ENCODE measurements around the gene FAM89B. TPM values are rescaled to one million over a fixed set of nuclear protein-coding genes. Genes with fewer than 3 reads are reported as not detected.

FAM89B gene
- total RNA-seq, 6 experiments from 2014 or later, result 40.9 to 52.8 (median 43.7) TPM

DNA sequence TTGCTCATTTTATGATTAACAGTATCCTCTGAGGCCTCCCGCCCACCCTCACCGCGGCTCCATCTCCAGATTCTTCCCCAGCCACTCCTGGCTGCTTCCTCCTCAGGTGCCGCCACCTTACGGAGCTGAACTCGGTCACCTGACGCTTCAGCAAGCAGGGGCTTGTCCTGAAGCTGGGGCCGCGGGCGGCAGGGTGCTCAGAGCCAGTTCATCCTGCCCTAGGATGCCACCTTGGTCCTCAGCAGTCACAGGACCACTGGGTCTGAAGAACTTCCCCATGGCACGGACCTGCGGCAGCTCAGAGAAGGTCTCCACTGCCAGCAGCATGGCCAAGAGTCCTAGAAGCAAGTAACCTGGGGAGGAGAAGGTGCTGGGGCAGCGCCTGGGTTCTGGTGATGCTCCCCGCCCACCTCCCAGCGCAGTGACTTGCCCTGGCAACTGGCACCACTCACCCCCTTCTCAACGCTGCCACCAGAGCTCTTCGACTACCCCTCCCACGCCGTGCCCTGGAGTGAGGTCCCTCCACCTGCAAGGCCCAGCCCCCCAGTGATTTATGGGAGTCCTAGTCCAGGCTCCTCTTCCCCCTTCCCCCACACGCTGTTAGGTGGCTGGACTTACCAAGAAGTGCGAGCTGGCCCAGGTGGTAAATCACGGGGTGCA is 20.6 kb downstream of the FAM89B start:
- H3K27me3 Mint-ChIP-seq (ENCODE audit: insufficient read depth), result peaks cover 4% of the 10 kb centered on the region; the same call in 1 of the 2 replicates
- no peak overlapping the region for H3K27ac Mint-ChIP-seq
- peaks cover 4% of the 10 kb centered on the region; the same call in 1 of the 2 replicates for H3K36me3 Mint-ChIP-seq (ENCODE audit: low read depth)
- H3K9me3 Mint-ChIP-seq, result no peaks in the 10 kb centered on the region
- TF ChIP-seq, protein P1, sequence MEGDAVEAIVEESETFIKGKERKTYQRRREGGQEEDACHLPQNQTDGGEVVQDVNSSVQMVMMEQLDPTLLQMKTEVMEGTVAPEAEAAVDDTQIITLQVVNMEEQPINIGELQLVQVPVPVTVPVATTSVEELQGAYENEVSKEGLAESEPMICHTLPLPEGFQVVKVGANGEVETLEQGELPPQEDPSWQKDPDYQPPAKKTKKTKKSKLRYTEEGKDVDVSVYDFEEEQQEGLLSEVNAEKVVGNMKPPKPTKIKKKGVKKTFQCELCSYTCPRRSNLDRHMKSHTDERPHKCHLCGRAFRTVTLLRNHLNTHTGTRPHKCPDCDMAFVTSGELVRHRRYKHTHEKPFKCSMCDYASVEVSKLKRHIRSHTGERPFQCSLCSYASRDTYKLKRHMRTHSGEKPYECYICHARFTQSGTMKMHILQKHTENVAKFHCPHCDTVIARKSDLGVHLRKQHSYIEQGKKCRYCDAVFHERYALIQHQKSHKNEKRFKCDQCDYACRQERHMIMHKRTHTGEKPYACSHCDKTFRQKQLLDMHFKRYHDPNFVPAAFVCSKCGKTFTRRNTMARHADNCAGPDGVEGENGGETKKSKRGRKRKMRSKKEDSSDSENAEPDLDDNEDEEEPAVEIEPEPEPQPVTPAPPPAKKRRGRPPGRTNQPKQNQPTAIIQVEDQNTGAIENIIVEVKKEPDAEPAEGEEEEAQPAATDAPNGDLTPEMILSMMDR (IDR thresholded peaks at IDR 0.05), result no peak
- no peak overlapping the region for H3K4me3 Mint-ChIP-seq
- DNase-seq, result no peak
- peaks cover 7% of the 10 kb centered on the region for H3K4me1 Mint-ChIP-seq (ENCODE audit: low read depth)

DNA sequence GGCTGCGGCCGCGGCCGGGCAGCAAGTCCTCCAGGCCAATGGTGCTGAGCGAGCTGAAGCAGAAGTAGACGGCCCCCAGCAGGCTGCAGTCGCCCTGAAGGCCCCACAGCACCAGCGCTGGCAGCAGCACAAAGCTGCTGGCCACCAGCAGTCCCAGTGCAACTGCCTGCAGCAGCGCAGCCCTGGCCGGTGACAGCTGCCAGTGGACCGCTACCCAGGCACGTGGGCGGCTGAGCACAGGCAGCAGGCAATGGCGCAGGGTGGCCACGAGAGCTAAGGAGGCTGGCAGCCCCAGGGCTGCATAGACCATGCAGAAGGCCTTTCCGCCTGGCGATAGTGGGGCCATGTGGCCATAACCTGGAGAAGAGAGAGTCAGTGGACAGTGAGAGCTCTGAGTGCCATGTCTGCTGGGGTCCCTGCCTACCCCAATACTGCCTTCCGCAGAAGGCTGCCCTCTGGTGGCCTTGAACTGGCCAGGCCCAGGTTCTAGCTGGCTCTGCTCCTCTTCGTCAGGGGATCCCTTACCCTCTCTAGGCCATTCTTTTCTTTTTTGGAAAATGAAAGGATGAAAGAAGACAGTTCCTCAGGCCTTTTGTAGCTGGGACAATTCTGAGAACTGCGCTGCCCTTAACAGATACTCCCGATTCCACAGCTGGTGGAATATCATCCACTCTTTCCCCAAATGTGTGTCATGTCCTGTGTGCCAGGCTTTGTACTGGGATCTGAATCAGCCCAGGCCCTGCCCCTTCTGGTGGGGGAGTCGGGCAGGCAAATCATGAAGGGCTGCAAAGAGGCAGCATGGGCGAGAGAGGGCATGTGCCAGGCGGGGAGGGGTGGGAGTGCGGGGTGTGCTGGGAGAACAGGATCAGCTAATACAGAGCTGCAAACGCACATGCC is 21.4 kb downstream of the FAM89B start:
- Mint-ChIP-seq H3K4me3 (no peak overlapping the region), H3K27me3 (ENCODE audit: insufficient read depth) (peaks cover 4% of the 10 kb centered on the region; the same call in 1 of the 2 replicates), H3K36me3 (ENCODE audit: low read depth) (peaks cover 4% of the 10 kb centered on the region; the same call in 1 of the 2 replicates), H3K4me1 (ENCODE audit: low read depth) (no peaks in the 10 kb centered on the region), H3K27ac (no peak overlapping the region), H3K9me3 (no peaks in the 10 kb centered on the region)
- TF ChIP-seq, protein P1 (IDR thresholded peaks at IDR 0.05), result peak; percentile 83
- DNase-seq, result no peak

DNA sequence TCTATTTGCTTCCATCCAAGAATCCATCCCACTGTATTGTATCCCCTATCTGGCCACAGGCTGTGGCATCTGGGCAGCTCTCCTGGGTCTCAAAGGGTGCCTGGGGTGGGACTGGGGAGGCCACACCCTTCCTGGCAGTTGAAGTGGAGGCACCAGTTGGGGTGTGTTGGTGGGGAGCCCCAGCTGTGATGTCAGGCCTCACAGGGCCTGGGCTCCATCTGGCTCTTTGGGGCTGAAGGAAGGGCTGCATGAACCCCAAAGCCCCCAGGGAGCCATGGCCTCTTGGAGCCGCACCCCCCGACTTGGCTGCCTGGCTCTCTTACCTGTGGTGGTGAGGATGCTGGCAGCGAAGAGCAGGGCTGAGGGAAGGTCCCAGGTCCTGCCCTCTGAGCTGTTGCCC is 22.8 kb downstream of the FAM89B start:
- TF ChIP-seq, protein P1 (IDR thresholded peaks at IDR 0.05), result no peak
- no peak overlapping the region for H3K4me3 Mint-ChIP-seq
- H3K4me1 Mint-ChIP-seq (ENCODE audit: low read depth), result no peaks in the 10 kb centered on the region

DNA sequence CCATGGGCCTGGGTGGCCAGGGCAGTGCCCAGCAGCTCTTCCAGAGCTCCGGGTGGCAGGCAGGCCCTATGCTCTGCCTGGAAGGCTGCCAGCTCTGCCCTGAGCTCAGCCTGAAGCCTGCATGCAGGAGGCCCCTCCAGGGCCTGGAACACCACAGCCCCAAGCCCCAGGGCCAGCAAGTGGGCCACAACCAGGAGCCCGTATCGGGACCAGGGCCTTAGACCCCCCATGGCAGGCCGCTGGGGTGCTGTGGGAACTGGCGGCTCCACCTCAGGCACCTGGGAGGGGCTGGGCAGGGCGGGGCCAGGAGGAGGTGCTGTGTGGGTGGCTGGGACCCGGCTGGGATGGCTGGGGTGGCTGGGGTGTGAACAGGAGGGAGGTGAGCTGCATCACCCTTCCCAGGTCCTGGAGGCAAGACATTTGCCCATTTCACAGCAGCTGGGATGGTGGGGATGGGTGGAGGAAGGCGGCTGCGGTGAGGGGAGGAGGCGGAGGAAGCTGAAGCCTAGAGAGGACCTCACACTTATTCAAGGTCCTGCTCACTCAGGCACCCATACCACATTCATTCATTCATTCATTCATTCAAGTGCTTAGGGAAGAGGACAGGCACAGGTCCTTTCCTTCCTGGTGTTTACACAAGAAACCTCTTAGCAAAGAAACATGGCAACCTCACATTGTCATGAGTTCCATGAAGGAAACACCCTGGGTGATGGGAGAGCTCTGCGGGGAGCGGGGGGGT is 23.4 kb downstream of the FAM89B start, which contains the start of gene KCNK7:
Gene KCNK7 (minus strand): TSS at position 258 of the 739 bp plus-strand sequence. CDS start 28 bp downstream, at position 230.
- TF ChIP-seq, protein P1 (IDR thresholded peaks at IDR 0.05), result no peak
- peaks cover under 1% of the 10 kb centered on the region; the same call in 1 of the 2 replicates for H3K36me3 Mint-ChIP-seq (ENCODE audit: low read depth)
- no peaks in the 10 kb centered on the region for H3K4me1 Mint-ChIP-seq (ENCODE audit: low read depth)
- no peak for DNase-seq
- no peak within 1 kb of the TSS for H3K4me3 Mint-ChIP-seq
- H3K27me3 Mint-ChIP-seq (ENCODE audit: insufficient read depth), result peaks cover 4% of the 10 kb centered on the region; the same call in 1 of the 2 replicates
- H3K27ac Mint-ChIP-seq, result peak within 1 kb of the TSS; percentile 2; the same call in 1 of the 2 replicates
- no peaks in the 10 kb centered on the region for H3K9me3 Mint-ChIP-seq

More for the DNA sequence above, 22.8 kb downstream of the FAM89B start:
- H3K36me3 Mint-ChIP-seq (ENCODE audit: low read depth), result peaks cover 4% of the 10 kb centered on the region; the same call in 1 of the 2 replicates
- peak overlapping the region; percentile 2; the same call in 1 of the 2 replicates for H3K27ac Mint-ChIP-seq
- no peaks in the 10 kb centered on the region for H3K9me3 Mint-ChIP-seq
- peaks cover 4% of the 10 kb centered on the region; the same call in 1 of the 2 replicates for H3K27me3 Mint-ChIP-seq (ENCODE audit: insufficient read depth)
- DNase-seq, result no peak

DNA sequence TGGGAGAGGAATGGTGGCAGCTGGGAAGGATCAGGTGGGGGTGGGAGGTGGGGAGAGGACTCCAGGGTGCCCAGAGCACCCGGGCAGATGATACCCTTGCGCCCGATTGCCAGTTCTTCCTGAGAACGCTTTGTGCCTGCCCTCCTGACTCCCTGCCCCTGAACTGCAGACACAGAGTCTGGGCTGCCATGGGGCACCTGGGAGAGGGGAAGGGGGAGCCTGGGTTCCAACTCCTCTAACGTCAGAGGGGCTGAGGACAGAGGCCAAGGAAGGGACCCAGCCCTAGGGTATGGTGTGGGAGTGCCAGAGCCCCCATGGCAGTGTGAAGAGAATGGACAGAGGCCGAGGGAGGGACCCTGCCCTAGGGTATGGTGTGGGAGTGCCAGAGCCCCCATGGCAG is 24.2 kb downstream of the FAM89B start:
- DNase-seq, result no peak
- H3K36me3 Mint-ChIP-seq (ENCODE audit: low read depth), result peaks cover 5% of the 10 kb centered on the region; the same call in 1 of the 2 replicates
- TF ChIP-seq, protein P1 (IDR thresholded peaks at IDR 0.05), result no peak

More for the DNA sequence above, 24.2 kb downstream of the FAM89B start:
- no peaks in the 10 kb centered on the region for H3K9me3 Mint-ChIP-seq
- H3K27me3 Mint-ChIP-seq (ENCODE audit: insufficient read depth), result peaks cover 4% of the 10 kb centered on the region; the same call in 1 of the 2 replicates
- no peak overlapping the region for H3K27ac Mint-ChIP-seq
- H3K4me3 Mint-ChIP-seq, result no peak overlapping the region
- H3K4me1 Mint-ChIP-seq (ENCODE audit: low read depth), result no peaks in the 10 kb centered on the region
